22Rv1 (cell line): ENCODE results near the gene DNAH2.

ENCODE experiments used
- CTCF ChIP-seq: fragments of 450-650 bp; IDR thresholded peaks from 2 replicates; pipeline ENCODE4 v1.5.1; 2017; ENCODE audit warnings: mild to moderate bottlenecking
- ZFX ChIP-seq: fragments of 450-650 bp; IDR thresholded peaks from 2 replicates; pipeline ENCODE4 v1.6.1; 2017; ENCODE audit warnings: antibody characterized with exemption, borderline replicate concordance

GRCh38 chr17:7882629-7883028, 165.1 kb downstream of the DNAH2 start:
- TF ChIP-seq CTCF (no peak), ZFX (no peak)
